ENCODE results near the gene ITPR1. TPM values are rescaled to one million over a fixed set of nuclear protein-coding genes. Genes with fewer than 3 reads are reported as not detected.
A peak's percentile ranks its signal among the peaks of the same experiment; 100 is the strongest.

ITPR1 gene
- total RNA-seq, 4 donors from 2014 or later: 15.3 to 50.2 (median 28.7) TPM

DNA sequence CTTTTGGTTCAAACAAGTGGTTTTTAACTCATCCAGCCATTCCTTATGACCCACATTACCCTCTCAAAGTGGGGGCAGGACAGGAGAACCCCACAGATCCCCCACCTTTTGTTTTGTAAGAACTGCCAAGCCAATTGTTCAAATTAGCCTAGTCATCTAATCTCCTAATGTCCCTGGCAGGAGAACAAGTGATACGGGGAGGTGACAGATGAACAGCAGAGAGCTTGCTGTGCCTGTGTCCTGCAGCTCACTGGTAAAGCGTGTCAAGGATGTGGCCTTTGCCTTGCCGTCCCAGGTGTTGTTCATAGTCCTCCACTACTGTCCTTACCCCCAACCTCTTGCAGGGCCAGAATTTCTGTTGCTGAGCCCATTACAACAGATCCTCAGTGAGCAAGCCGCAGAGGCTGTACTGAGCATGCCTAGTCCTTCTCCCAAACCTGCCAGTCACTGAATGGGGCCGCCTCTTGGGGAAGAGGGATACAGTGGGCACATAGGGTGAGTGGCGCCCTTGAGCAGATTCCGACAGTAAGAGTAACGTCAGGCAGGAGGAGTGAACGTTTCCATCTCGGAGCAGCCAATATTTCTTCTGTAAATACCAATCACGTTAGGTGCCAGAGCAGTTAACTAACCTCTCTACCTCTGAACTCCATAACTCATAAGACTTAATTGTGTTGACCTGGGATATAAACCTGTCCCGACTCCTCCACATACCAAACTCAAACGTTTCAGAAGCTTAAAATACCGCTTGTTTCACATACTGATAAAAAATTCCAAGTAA is 87.4 kb downstream of the ITPR1 start:
- H3K27me3 ChIP-seq: no peaks in the 10 kb centered on the region
- in situ Hi-C loops (cut with MboI; ENCODE audit: low pct_ligation_motif_present in 1 of 4, low pct_unique_long_range_greater_than_20kb in 1 of 4, low sequenced_read_pairs in 3 of 4) (no loop called here), intact Hi-C loops (cut with DNase I; ENCODE audit: low total_unique reads) (loop anchor here (5.0 kb wide), 1 partner anchor 88 kb away; the partner anchor contains the start of gene ITPR1)
- WGBS, 2 donors (ENCODE audit: low coverage in 1 of 2): 47 to 70% methylated on average over 3 to 14 of the region's 14 CpGs
- no peaks in the 10 kb centered on the region for H3K9me3 ChIP-seq
- H3K27ac ChIP-seq: peak overlapping the region in 3 of 4 donors; percentile 72 to 84 (median 76)
- H3K4me3 ChIP-seq: no peak overlapping the region
- TF ChIP-seq POLR2A (IDR thresholded peaks at IDR 0.05) (no peak), EP300 (IDR thresholded peaks at IDR 0.05; ENCODE audit: low read depth) (no peak), POLR2AphosphoS5 (IDR thresholded peaks at IDR 0.05) (no peak)
- TF ChIP-seq, protein P1, sequence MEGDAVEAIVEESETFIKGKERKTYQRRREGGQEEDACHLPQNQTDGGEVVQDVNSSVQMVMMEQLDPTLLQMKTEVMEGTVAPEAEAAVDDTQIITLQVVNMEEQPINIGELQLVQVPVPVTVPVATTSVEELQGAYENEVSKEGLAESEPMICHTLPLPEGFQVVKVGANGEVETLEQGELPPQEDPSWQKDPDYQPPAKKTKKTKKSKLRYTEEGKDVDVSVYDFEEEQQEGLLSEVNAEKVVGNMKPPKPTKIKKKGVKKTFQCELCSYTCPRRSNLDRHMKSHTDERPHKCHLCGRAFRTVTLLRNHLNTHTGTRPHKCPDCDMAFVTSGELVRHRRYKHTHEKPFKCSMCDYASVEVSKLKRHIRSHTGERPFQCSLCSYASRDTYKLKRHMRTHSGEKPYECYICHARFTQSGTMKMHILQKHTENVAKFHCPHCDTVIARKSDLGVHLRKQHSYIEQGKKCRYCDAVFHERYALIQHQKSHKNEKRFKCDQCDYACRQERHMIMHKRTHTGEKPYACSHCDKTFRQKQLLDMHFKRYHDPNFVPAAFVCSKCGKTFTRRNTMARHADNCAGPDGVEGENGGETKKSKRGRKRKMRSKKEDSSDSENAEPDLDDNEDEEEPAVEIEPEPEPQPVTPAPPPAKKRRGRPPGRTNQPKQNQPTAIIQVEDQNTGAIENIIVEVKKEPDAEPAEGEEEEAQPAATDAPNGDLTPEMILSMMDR (IDR thresholded peaks at IDR 0.05): no peak
- no peak for DNase-seq
- H3K36me3 ChIP-seq: no peaks in the 10 kb centered on the region
- peaks cover 3 to 33% (median 22%) of the 10 kb centered on the region in 4 donors for H3K4me1 ChIP-seq

DNA sequence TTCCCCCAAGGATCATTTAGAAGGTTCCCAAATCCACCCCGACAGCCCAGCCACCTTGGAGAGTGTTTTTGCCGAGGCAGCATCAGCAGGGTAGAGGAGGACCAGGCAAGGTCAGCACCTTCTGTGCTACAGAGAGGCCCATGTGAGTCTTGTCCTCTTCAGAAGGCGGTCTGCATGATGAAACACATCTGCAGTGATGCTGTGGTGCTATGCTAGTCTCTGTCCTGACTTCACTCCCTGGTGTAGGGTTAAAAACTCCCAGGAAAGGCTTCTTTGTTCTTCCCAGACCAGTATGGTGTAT is 87.9 kb downstream of the ITPR1 start:
- TF ChIP-seq, protein P1 (IDR thresholded peaks at IDR 0.05): no peak
- no peak for TF ChIP-seq POLR2A (IDR thresholded peaks at IDR 0.05)
- TF ChIP-seq POLR2AphosphoS5 (IDR thresholded peaks at IDR 0.05): no peak
- no peak for TF ChIP-seq EP300 (IDR thresholded peaks at IDR 0.05; ENCODE audit: low read depth)
- Histone ChIP-seq H3K36me3 (no peaks in the 10 kb centered on the region), H3K27ac (peak overlapping the region in 3 of 4 donors; percentile 72 to 84 (median 76)), H3K9me3 (no peaks in the 10 kb centered on the region), H3K27me3 (no peaks in the 10 kb centered on the region), H3K4me1 (peaks cover 3 to 33% (median 22%) of the 10 kb centered on the region in 4 donors), H3K4me3 (no peak overlapping the region)
- in situ Hi-C loops (cut with MboI; ENCODE audit: low pct_ligation_motif_present in 1 of 4, low pct_unique_long_range_greater_than_20kb in 1 of 4, low sequenced_read_pairs in 3 of 4) (no loop called here), intact Hi-C loops (cut with DNase I; ENCODE audit: low total_unique reads) (loop anchor here (5.0 kb wide), 1 partner anchor 89 kb away; the partner anchor contains the start of gene ITPR1)
- 60 to 73% methylated on average over 2 to 3 of the region's 3 CpGs for WGBS, 2 donors (ENCODE audit: low coverage in 1 of 2)
- no peak for DNase-seq

DNA sequence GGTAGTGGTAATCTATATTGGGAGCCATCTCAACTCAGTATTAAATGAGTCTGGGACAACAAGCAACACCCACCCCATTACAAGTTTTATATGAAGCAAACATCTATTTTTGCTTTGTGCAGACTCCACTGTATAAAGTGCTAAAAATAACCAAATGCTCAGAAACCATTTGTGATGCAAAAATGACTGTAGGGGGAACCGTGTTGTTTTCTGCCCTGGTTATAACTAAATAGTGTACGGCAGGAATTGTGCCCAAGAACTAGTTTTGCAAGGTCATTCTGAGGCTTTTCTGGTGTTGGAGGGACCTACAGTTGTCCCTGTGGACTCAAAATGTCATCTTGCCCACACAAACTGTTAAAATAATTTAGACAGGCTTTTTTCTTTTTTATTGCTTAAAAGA is 88.3 kb downstream of the ITPR1 start:
- H3K36me3 ChIP-seq: no peaks in the 10 kb centered on the region
- no peak for DNase-seq
- in situ Hi-C loops (cut with MboI; ENCODE audit: low pct_ligation_motif_present in 1 of 4, low pct_unique_long_range_greater_than_20kb in 1 of 4, low sequenced_read_pairs in 3 of 4) (no loop called here), intact Hi-C loops (cut with DNase I; ENCODE audit: low total_unique reads) (loop anchor here (5.0 kb wide), 1 partner anchor 89 kb away; the partner anchor contains the start of gene ITPR1)
- H3K9me3 ChIP-seq: no peaks in the 10 kb centered on the region
- WGBS, 2 donors (ENCODE audit: low coverage in 1 of 2): 33 to 41% methylated on average over 2 of the region's 2 CpGs
- TF ChIP-seq POLR2A (IDR thresholded peaks at IDR 0.05) (no peak), EP300 (IDR thresholded peaks at IDR 0.05; ENCODE audit: low read depth) (no peak), POLR2AphosphoS5 (IDR thresholded peaks at IDR 0.05) (no peak)
- TF ChIP-seq, protein P1 (IDR thresholded peaks at IDR 0.05): no peak
- no peak overlapping the region for H3K4me3 ChIP-seq
- peaks cover 3 to 33% (median 22%) of the 10 kb centered on the region in 4 donors for H3K4me1 ChIP-seq
- H3K27ac ChIP-seq: peak overlapping the region; percentile 72 to 84 (median 76)
- no peaks in the 10 kb centered on the region for H3K27me3 ChIP-seq

DNA sequence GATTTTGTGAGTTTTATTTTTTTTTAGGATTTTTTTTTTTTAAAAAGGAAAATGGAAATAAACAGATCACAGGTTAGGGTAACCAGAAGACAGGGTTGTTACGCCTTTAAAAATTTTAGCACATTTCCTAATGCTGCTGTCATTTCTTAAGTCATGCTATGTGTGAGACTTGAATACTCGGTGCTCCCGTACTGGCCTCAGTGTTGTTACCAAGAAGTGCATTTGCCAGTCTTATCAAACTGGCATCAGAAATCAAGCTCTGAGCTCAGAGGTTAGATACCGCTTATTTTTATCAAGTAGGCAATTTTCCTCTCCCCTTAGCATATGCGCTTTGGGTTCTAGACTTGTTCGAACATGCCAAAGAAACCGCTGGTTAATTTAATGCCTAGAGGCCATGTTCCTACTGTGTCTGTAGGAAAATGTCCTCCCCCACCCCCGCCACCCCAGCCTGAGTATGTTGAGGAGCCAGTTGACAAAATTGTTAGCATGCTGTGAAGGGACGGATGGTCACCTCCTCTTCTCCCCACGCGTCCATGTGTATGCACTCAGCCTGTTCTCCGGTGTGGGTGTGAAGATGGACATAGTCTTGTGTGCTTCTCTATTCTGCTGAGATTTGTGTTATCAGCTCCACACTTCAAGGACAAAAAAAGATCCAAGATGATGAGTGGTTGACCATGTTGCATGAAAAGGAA is 88.9 kb downstream of the ITPR1 start:
- peak overlapping the region; percentile 72 to 84 (median 76) for H3K27ac ChIP-seq
- intact Hi-C loops (cut with DNase I; ENCODE audit: low total_unique reads): loop anchor here (5.0 kb wide), 1 partner anchor 90 kb away; the partner anchor contains the start of gene ITPR1
- no peak overlapping the region for H3K4me3 ChIP-seq
- in situ Hi-C loops (cut with MboI; ENCODE audit: low pct_ligation_motif_present in 1 of 4, low pct_unique_long_range_greater_than_20kb in 1 of 4, low sequenced_read_pairs in 3 of 4): no loop called here
- peaks cover 3 to 38% (median 22%) of the 10 kb centered on the region in 4 donors for H3K4me1 ChIP-seq
- H3K9me3 ChIP-seq: no peaks in the 10 kb centered on the region
- H3K36me3 ChIP-seq: no peaks in the 10 kb centered on the region
- H3K27me3 ChIP-seq: no peaks in the 10 kb centered on the region
- no peak for TF ChIP-seq POLR2A (IDR thresholded peaks at IDR 0.05)
- TF ChIP-seq POLR2AphosphoS5 (IDR thresholded peaks at IDR 0.05): no peak
- TF ChIP-seq, protein P1 (IDR thresholded peaks at IDR 0.05): no peak
- TF ChIP-seq EP300 (IDR thresholded peaks at IDR 0.05; ENCODE audit: low read depth): no peak
- 78 to 81% methylated on average over 7 to 12 of the region's 12 CpGs for WGBS, 2 donors (ENCODE audit: low coverage in 1 of 2)
- no peak for DNase-seq
